ELR (cell line): Measurements from ENCODE around the gene AGTPBP1.
A peak's percentile ranks its signal among the peaks of the same experiment; 100 is the strongest.

Source experiments
- DNase-seq: peaks from one replicate; pipeline ENCODE4 v3.0.0-alpha.2; 2015; ENCODE audit warnings: low read depth

AGTPBP1 gene

GRCh38 chr9:85717220-85717619 is 24.5 kb downstream of the AGTPBP1 start:
- no peak for DNase-seq

- peak; percentile 10 for DNase-seq
Observed at GRCh38 chr9:85716031-85716877, 25.5 kb downstream of the AGTPBP1 start.

- no peak for DNase-seq
Observed at GRCh38 chr9:85715587-85715986, 26.2 kb downstream of the AGTPBP1 start.

- no peak for DNase-seq
Observed at GRCh38 chr9:85713897-85714296, 27.9 kb downstream of the AGTPBP1 start.

GRCh38 chr9:85704744-85705143 is 37.0 kb downstream of the AGTPBP1 start:
- DNase-seq: no peak

- DNase-seq: peak; percentile 26
Observed at GRCh38 chr9:85703398-85703797, 38.4 kb downstream of the AGTPBP1 start.

- DNase-seq: no peak
Observed at GRCh38 chr9:85702726-85703289, 38.9 kb downstream of the AGTPBP1 start.

GRCh38 chr9:85702191-85702590 is 39.6 kb downstream of the AGTPBP1 start:
- no peak for DNase-seq

GRCh38 chr9:85700330-85700729 is 41.4 kb downstream of the AGTPBP1 start:
- DNase-seq: no peak

GRCh38 chr9:85688361-85688760 is 53.4 kb downstream of the AGTPBP1 start:
- DNase-seq: no peak

- no peak for DNase-seq
Observed at GRCh38 chr9:85685081-85685480, 56.7 kb downstream of the AGTPBP1 start.

- DNase-seq: no peak
Observed at GRCh38 chr9:85676790-85677189, 65.0 kb downstream of the AGTPBP1 start.

- no peak for DNase-seq
Observed at GRCh38 chr9:85667374-85667773, 74.4 kb downstream of the AGTPBP1 start.

GRCh38 chr9:85666086-85666485 is 75.7 kb downstream of the AGTPBP1 start:
- no peak for DNase-seq

GRCh38 chr9:85662573-85662972 is 79.2 kb downstream of the AGTPBP1 start:
- DNase-seq: no peak

- no peak for DNase-seq
Observed at GRCh38 chr9:85658716-85659115, 83.0 kb downstream of the AGTPBP1 start.

- DNase-seq: no peak
Observed at GRCh38 chr9:85653153-85653552, 88.6 kb downstream of the AGTPBP1 start.

- no peak for DNase-seq
Observed at GRCh38 chr9:85647571-85647970, 94.2 kb downstream of the AGTPBP1 start.

- DNase-seq: no peak
Observed at GRCh38 chr9:85645909-85646627, 95.7 kb downstream of the AGTPBP1 start.

- DNase-seq: no peak
Observed at GRCh38 chr9:85640425-85640824, 101.3 kb downstream of the AGTPBP1 start.

- DNase-seq: no peak
Observed at GRCh38 chr9:85639675-85640186, 102.0 kb downstream of the AGTPBP1 start.

- DNase-seq: no peak
Observed at GRCh38 chr9:85631809-85632208, 109.9 kb downstream of the AGTPBP1 start.

GRCh38 chr9:85630676-85631075 is 111.1 kb downstream of the AGTPBP1 start:
- no peak for DNase-seq
